Tibial nerve (tissue), 4 donors: ENCODE data around the gene ARMC9.

Experiments used
- EP300 ChIP-seq, 2 donors: sonication (generic); formaldehyde crosslinking; IDR thresholded peaks; one replicate each; pipeline ENCODE4 v1.6.1; 2017; ENCODE audit warnings: antibody characterized with exemption in 2 of 2, mild to moderate bottlenecking in 1 of 2
- POLR2A ChIP-seq, 2 donors: fragments of 450-650 bp; IDR thresholded peaks; one replicate each; pipeline ENCODE4 v1.6.1; 2017; ENCODE audit warnings: antibody characterized with exemption in 2 of 2, mild to moderate bottlenecking in 2 of 2, moderate library complexity in 2 of 2
- TF ChIP-seq, protein P1 (sequence below), 5 experiments: fragments of 200-600 bp in 3 of 5; fragments of 450-650 bp in 2 of 5; sonication (generic) in 3 of 5; IDR thresholded peaks; one replicate each; pipeline ENCODE4 v1.5.1; 2016 to 2019; ENCODE audit warnings: antibody characterized with exemption in 5 of 5, mild to moderate bottlenecking in 3 of 5, moderate library complexity in 2 of 5

DNA sequence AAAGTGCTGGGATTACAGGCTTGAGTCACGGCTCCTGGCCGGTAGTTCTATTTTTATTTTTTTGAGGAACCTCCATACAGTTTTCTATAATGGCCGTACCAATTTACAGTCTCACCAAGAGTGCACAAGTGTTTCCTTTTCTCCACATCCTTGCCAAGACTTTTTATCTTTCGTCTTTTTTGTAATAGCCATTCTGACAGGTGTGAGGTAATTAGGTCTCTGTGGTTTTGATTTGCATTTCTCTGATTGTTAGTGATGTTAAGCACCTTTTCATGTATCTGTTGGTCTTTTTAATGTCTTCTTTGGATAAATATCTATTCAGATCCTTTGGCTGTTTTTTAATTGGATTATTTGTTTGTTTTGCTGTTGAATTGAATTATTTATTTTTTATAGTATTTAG lies 9.3 kb downstream of the ARMC9 start:
- TF ChIP-seq, protein P1, sequence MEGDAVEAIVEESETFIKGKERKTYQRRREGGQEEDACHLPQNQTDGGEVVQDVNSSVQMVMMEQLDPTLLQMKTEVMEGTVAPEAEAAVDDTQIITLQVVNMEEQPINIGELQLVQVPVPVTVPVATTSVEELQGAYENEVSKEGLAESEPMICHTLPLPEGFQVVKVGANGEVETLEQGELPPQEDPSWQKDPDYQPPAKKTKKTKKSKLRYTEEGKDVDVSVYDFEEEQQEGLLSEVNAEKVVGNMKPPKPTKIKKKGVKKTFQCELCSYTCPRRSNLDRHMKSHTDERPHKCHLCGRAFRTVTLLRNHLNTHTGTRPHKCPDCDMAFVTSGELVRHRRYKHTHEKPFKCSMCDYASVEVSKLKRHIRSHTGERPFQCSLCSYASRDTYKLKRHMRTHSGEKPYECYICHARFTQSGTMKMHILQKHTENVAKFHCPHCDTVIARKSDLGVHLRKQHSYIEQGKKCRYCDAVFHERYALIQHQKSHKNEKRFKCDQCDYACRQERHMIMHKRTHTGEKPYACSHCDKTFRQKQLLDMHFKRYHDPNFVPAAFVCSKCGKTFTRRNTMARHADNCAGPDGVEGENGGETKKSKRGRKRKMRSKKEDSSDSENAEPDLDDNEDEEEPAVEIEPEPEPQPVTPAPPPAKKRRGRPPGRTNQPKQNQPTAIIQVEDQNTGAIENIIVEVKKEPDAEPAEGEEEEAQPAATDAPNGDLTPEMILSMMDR (IDR thresholded peaks at IDR 0.05) = no peak
- no peak for TF ChIP-seq POLR2A (IDR thresholded peaks at IDR 0.05)
- no peak for TF ChIP-seq EP300 (IDR thresholded peaks at IDR 0.05)
